GM23338 (cell line): ENCODE results near the gene MEOX1. TPM values are rescaled to one million over a fixed set of nuclear protein-coding genes. Genes with fewer than 3 reads are reported as not detected.

ENCODE experiments used
- ATAC-seq: fragments of 200-7000 bp; cut with Tn5 transposase; 3 replicates; pipeline ENCODE4 v1.9.1; 2020
- DNase-seq: peaks from one replicate; pipeline ENCODE4 v3.0.0-alpha.2; 2015; ENCODE audit warnings: low spot score
- H2AFZ ChIP-seq: fragments of 200-600 bp; sonication (generic); 2 replicates; pipeline ENCODE4 v1.8.0; 2016; ENCODE audit warnings: antibody characterized with exemption, mild to moderate bottlenecking, moderate library complexity
- H3F3A ChIP-seq: fragments of 200-600 bp; sonication (generic); replicated peaks from 2 replicates; pipeline ENCODE4 v1.8.0; 2017; ENCODE audit warnings: antibody characterized with exemption, mixed run types, low read depth
- H3K27ac ChIP-seq: fragments of 200-600 bp; sonication (generic); 2 replicates; pipeline ENCODE4 v1.6.1; 2016; ENCODE audit warnings: low read depth
- H3K27me3 ChIP-seq: fragments of 200-600 bp; sonication (generic); 2 replicates; pipeline ENCODE4 v1.8.0; 2016; ENCODE audit warnings: mild to moderate bottlenecking, mixed run types, moderate library complexity; ENCODE audit not compliant: insufficient read depth
- H3K36me3 ChIP-seq: fragments of 200-600 bp; sonication (generic); 2 replicates; pipeline ENCODE4 v1.8.0; 2016; ENCODE audit warnings: mild to moderate bottlenecking; ENCODE audit not compliant: insufficient read depth
- H3K4me1 ChIP-seq: fragments of 200-600 bp; sonication (generic); 2 replicates; pipeline ENCODE4 v1.8.0; 2016; ENCODE audit warnings: mild to moderate bottlenecking, moderate library complexity; ENCODE audit not compliant: insufficient read depth
- H3K4me2 ChIP-seq: fragments of 200-600 bp; sonication (generic); 2 replicates; pipeline ENCODE4 v1.7.1; 2017; ENCODE audit warnings: mixed run types
- H3K4me3 ChIP-seq: fragments of 200-600 bp; sonication (generic); 2 replicates; pipeline ENCODE4 v1.6.1; 2016; ENCODE audit warnings: mixed run types
- H3K79me2 ChIP-seq: fragments of 200-600 bp; sonication (generic); replicated peaks from 2 replicates; pipeline ENCODE4 v1.8.0; 2017; ENCODE audit warnings: mild to moderate bottlenecking; ENCODE audit not compliant: insufficient read depth
- H3K9me2 ChIP-seq: fragments of 200-600 bp; sonication (generic); 2 replicates; pipeline ENCODE4 v1.8.0; 2017; ENCODE audit not compliant: insufficient read depth
- H4K20me1 ChIP-seq: fragments of 200-600 bp; sonication (generic); replicated peaks from 2 replicates; pipeline ENCODE4 v1.8.0; 2017; ENCODE audit warnings: mild to moderate bottlenecking; ENCODE audit not compliant: insufficient read depth
- H3K27ac Mint-ChIP-seq: 2 replicates; pipeline ENCODE4 v1.8.0; 2020; ENCODE audit warnings: inconsistent platforms, mild to moderate bottlenecking, moderate library complexity, mixed read lengths
- H3K27me3 Mint-ChIP-seq: 3 replicates; pipeline ENCODE4 v1.8.0; 2022; ENCODE audit warnings: low read depth, mild to moderate bottlenecking, moderate library complexity, mixed read lengths, inconsistent platforms; ENCODE audit not compliant: insufficient read depth, poor library complexity
- H3K36me3 Mint-ChIP-seq: 3 replicates; pipeline ENCODE4 v1.8.0; 2021; ENCODE audit warnings: low read depth, mild to moderate bottlenecking, inconsistent platforms, moderate library complexity, mixed read lengths
- H3K4me1 Mint-ChIP-seq: 3 replicates; pipeline ENCODE4 v1.8.0; 2020; ENCODE audit warnings: mild to moderate bottlenecking, inconsistent platforms, mixed read lengths
- H3K4me3 Mint-ChIP-seq: 3 replicates; pipeline ENCODE4 v1.8.0; 2021; ENCODE audit warnings: moderate library complexity, mild to moderate bottlenecking, inconsistent platforms, mixed read lengths
- H3K9me3 Mint-ChIP-seq: 3 replicates; pipeline ENCODE4 v1.8.0; 2020; ENCODE audit warnings: moderate library complexity, mild to moderate bottlenecking, inconsistent platforms, mixed read lengths
- CREB1 ChIP-seq: fragments of 250-450 bp; sonication (Bioruptor Pico); IDR thresholded peaks from 2 replicates; pipeline ENCODE4 v1.5.0; 2020; ENCODE audit warnings: low read depth, mild to moderate bottlenecking, moderate library complexity
- EZH2 ChIP-seq: fragments of 200-600 bp; sonication (generic); IDR thresholded peaks from one replicate; pipeline ENCODE4 v1.8.0; 2017; ENCODE audit warnings: antibody characterized with exemption, mild to moderate bottlenecking, low read depth; ENCODE audit not compliant: unreplicated experiment
- EZH2phosphoT487 ChIP-seq: fragments of 200-600 bp; sonication (generic); IDR thresholded peaks from one replicate; pipeline ENCODE4 v1.8.1; 2018; ENCODE audit warnings: antibody characterized with exemption; ENCODE audit not compliant: unreplicated experiment
- JUNB ChIP-seq: IDR thresholded peaks from one replicate; pipeline ENCODE4 v1.6.1; 2016; ENCODE audit warnings: antibody characterized with exemption; ENCODE audit not compliant: unreplicated experiment
- STAT1 ChIP-seq: IDR thresholded peaks from one replicate; pipeline ENCODE4 v1.6.1; 2016; ENCODE audit warnings: antibody characterized with exemption; ENCODE audit not compliant: unreplicated experiment
- ZNF114 ChIP-seq: fragments of 250-450 bp; sonication (Bioruptor Pico); IDR thresholded peaks from 2 replicates; pipeline ENCODE4 v1.5.0; 2020; ENCODE audit warnings: mild to moderate bottlenecking, moderate library complexity
- ZNF331 ChIP-seq: fragments of 250-450 bp; sonication (Bioruptor Pico); IDR thresholded peaks from 2 replicates; pipeline ENCODE4 v1.5.0; 2020; ENCODE audit warnings: low read depth, mild to moderate bottlenecking, moderate library complexity
- polyA plus RNA-seq: library from polyadenylated mRNA; unstranded; fragments of >200 nt; fragmentation: Nextera tagmentation; extraction: Ambion mirVana; gene quantifications from 2 replicates; pipeline ENCODE4 v1.2.1, GENCODE V29; 2016
- total RNA-seq: library from RNA; depleted of rRNA; stranded (reverse); fragments of >200 nt; shearing (Covaris generic); gene quantifications from 2 replicates; pipeline ENCODE4 v1.2.3, GENCODE V29; 2014
- TF ChIP-seq, protein P1 (sequence below): fragments of 250-450 bp; sonication (Bioruptor Pico); IDR thresholded peaks from 2 replicates; pipeline ENCODE4 v1.5.0; 2020; ENCODE audit warnings: mild to moderate bottlenecking, moderate library complexity
- TF ChIP-seq, protein P2 (sequence below): IDR thresholded peaks from one replicate; pipeline ENCODE4 v1.6.1; 2018; ENCODE audit warnings: antibody characterized with exemption; ENCODE audit not compliant: unreplicated experiment
- TF ChIP-seq, protein P3 (sequence below): IDR thresholded peaks from 2 replicates; pipeline ENCODE4 v1.6.1; 2016; ENCODE audit warnings: antibody characterized with exemption
- TF ChIP-seq, protein P4 (sequence below), 2 experiments: fragments of 200-600 bp in 1 of 2; sonication (generic) in 1 of 2; conservative IDR thresholded peaks; 2 replicates each; pipeline versions ENCODE4 v1.5.1 to v1.6.1; 2016 to 2017; ENCODE audit warnings: antibody characterized with exemption in 2 of 2, low read depth in 2 of 2, mild to moderate bottlenecking in 2 of 2, moderate library complexity in 1 of 2

The MEOX1 gene
- total and polyA plus RNA-seq, 2 experiments from 2014 or later: not detected

DNA sequence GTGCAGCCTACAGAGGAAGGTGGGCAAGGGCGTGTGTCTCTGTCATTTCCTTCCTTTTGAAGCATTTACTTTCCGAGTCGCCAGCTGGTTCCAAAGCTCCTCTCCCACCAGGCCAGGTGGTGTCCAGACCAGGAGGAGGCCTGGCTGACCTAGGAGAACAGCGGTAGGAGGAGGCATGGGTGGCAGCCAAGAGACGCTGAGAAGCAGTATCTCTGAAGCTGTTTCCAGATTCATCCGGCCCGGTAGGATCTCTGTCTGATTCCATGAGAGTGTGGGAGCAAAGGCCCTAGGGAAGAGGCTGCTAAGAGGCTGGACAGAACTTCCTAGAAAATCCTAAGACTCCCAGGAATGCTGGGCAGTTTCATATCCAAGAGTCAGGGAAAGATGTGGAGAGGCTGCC is 20.3 kb downstream of the MEOX1 start:
- Mint-ChIP-seq H3K27ac (no peak overlapping the region), H3K36me3 (no peaks in the 10 kb centered on the region)

More for the DNA sequence above, 20.3 kb downstream of the MEOX1 start:
- H3K9me2 ChIP-seq: no peaks in the 10 kb centered on the region
- H3K4me2 ChIP-seq: no peak overlapping the region
- Mint-ChIP-seq H3K4me1 (peaks cover 15% of the 10 kb centered on the region), H3K4me3 (no peak overlapping the region), H3K27me3 (peaks cover 22% of the 10 kb centered on the region), H3K9me3 (no peaks in the 10 kb centered on the region)
- DNase-seq (no peak), ATAC-seq (no peak)
- no peaks in the 10 kb centered on the region for H4K20me1 ChIP-seq
- H3F3A ChIP-seq: no peaks in the 10 kb centered on the region
- no peaks in the 10 kb centered on the region for H3K36me3 ChIP-seq
- peaks cover 8% of the 10 kb centered on the region; the same call in 1 of the 2 replicates for H3K4me1 ChIP-seq
- no peak overlapping the region for H2AFZ ChIP-seq
- no peak overlapping the region for H3K4me3 ChIP-seq
- no peaks in the 10 kb centered on the region for H3K79me2 ChIP-seq
- no peak overlapping the region for H3K27ac ChIP-seq
- peaks cover 10% of the 10 kb centered on the region for H3K27me3 ChIP-seq
- TF ChIP-seq CREB1 (CRISPR knock-in tag) (no peak), JUNB (no peak), STAT1 (no peak), ZNF114 (CRISPR knock-in tag) (no peak), EZH2 (no peak), ZNF331 (CRISPR knock-in tag) (no peak), EZH2phosphoT487 (no peak)
- TF ChIP-seq, protein P1, sequence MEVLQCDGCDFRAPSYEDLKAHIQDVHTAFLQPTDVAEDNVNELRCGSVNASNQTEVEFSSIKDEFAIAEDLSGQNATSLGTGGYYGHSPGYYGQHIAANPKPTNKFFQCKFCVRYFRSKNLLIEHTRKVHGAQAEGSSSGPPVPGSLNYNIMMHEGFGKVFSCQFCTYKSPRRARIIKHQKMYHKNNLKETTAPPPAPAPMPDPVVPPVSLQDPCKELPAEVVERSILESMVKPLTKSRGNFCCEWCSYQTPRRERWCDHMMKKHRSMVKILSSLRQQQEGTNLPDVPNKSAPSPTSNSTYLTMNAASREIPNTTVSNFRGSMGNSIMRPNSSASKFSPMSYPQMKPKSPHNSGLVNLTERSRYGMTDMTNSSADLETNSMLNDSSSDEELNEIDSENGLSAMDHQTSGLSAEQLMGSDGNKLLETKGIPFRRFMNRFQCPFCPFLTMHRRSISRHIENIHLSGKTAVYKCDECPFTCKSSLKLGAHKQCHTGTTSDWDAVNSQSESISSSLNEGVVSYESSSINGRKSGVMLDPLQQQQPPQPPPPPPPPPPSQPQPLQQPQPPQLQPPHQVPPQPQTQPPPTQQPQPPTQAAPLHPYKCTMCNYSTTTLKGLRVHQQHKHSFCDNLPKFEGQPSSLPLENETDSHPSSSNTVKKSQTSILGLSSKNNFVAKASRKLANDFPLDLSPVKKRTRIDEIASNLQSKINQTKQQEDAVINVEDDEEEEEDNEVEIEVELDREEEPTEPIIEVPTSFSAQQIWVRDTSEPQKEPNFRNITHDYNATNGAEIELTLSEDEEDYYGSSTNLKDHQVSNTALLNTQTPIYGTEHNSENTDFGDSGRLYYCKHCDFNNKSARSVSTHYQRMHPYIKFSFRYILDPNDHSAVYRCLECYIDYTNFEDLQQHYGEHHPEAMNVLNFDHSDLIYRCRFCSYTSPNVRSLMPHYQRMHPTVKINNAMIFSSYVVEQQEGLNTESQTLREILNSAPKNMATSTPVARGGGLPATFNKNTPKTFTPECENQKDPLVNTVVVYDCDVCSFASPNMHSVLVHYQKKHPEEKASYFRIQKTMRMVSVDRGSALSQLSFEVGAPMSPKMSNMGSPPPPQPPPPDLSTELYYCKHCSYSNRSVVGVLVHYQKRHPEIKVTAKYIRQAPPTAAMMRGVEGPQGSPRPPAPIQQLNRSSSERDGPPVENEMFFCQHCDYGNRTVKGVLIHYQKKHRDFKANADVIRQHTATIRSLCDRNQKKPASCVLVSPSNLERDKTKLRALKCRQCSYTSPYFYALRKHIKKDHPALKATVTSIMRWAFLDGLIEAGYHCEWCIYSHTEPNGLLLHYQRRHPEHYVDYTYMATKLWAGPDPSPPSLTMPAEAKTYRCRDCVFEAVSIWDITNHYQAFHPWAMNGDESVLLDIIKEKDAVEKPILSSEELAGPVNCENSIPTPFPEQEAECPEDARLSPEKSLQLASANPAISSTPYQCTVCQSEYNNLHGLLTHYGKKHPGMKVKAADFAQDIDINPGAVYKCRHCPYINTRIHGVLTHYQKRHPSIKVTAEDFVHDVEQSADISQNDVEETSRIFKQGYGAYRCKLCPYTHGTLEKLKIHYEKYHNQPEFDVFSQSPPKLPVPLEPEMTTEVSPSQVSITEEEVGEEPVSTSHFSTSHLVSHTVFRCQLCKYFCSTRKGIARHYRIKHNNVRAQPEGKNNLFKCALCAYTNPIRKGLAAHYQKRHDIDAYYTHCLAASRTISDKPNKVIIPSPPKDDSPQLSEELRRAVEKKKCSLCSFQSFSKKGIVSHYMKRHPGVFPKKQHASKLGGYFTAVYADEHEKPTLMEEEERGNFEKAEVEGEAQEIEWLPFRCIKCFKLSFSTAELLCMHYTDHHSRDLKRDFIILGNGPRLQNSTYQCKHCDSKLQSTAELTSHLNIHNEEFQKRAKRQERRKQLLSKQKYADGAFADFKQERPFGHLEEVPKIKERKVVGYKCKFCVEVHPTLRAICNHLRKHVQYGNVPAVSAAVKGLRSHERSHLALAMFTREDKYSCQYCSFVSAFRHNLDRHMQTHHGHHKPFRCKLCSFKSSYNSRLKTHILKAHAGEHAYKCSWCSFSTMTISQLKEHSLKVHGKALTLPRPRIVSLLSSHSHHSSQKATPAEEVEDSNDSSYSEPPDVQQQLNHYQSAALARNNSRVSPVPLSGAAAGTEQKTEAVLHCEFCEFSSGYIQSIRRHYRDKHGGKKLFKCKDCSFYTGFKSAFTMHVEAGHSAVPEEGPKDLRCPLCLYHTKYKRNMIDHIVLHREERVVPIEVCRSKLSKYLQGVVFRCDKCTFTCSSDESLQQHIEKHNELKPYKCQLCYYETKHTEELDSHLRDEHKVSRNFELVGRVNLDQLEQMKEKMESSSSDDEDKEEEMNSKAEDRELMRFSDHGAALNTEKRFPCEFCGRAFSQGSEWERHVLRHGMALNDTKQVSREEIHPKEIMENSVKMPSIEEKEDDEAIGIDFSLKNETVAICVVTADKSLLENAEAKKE: no peak
- TF ChIP-seq, protein P2, sequence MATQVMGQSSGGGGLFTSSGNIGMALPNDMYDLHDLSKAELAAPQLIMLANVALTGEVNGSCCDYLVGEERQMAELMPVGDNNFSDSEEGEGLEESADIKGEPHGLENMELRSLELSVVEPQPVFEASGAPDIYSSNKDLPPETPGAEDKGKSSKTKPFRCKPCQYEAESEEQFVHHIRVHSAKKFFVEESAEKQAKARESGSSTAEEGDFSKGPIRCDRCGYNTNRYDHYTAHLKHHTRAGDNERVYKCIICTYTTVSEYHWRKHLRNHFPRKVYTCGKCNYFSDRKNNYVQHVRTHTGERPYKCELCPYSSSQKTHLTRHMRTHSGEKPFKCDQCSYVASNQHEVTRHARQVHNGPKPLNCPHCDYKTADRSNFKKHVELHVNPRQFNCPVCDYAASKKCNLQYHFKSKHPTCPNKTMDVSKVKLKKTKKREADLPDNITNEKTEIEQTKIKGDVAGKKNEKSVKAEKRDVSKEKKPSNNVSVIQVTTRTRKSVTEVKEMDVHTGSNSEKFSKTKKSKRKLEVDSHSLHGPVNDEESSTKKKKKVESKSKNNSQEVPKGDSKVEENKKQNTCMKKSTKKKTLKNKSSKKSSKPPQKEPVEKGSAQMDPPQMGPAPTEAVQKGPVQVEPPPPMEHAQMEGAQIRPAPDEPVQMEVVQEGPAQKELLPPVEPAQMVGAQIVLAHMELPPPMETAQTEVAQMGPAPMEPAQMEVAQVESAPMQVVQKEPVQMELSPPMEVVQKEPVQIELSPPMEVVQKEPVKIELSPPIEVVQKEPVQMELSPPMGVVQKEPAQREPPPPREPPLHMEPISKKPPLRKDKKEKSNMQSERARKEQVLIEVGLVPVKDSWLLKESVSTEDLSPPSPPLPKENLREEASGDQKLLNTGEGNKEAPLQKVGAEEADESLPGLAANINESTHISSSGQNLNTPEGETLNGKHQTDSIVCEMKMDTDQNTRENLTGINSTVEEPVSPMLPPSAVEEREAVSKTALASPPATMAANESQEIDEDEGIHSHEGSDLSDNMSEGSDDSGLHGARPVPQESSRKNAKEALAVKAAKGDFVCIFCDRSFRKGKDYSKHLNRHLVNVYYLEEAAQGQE: no peak
- TF ChIP-seq, protein P3, sequence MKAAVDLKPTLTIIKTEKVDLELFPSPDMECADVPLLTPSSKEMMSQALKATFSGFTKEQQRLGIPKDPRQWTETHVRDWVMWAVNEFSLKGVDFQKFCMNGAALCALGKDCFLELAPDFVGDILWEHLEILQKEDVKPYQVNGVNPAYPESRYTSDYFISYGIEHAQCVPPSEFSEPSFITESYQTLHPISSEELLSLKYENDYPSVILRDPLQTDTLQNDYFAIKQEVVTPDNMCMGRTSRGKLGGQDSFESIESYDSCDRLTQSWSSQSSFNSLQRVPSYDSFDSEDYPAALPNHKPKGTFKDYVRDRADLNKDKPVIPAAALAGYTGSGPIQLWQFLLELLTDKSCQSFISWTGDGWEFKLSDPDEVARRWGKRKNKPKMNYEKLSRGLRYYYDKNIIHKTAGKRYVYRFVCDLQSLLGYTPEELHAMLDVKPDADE: no peak
- TF ChIP-seq, protein P4, sequence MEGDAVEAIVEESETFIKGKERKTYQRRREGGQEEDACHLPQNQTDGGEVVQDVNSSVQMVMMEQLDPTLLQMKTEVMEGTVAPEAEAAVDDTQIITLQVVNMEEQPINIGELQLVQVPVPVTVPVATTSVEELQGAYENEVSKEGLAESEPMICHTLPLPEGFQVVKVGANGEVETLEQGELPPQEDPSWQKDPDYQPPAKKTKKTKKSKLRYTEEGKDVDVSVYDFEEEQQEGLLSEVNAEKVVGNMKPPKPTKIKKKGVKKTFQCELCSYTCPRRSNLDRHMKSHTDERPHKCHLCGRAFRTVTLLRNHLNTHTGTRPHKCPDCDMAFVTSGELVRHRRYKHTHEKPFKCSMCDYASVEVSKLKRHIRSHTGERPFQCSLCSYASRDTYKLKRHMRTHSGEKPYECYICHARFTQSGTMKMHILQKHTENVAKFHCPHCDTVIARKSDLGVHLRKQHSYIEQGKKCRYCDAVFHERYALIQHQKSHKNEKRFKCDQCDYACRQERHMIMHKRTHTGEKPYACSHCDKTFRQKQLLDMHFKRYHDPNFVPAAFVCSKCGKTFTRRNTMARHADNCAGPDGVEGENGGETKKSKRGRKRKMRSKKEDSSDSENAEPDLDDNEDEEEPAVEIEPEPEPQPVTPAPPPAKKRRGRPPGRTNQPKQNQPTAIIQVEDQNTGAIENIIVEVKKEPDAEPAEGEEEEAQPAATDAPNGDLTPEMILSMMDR (conservative IDR thresholded peaks at IDR 0.05; ENCODE audit: low read depth in 2 of 2): no peak
